GM21381 (cell line): ENCODE results near the gene VPS13D.

Experiments used
- ATAC-seq: cut with Tn5 transposase; IDR thresholded peaks from one replicate; pipeline ENCODE4 v1.9.1; 2021; ENCODE audit warnings: mild to moderate bottlenecking, moderate library complexity; ENCODE audit not compliant: unreplicated experiment

Gene VPS13D

GRCh38 chr1:12229835-12230548, at the start of gene VPS13D:
Gene VPS13D (plus strand): TSS chr1:12230030. CDS start chr1:12234267, 4,237 bp downstream.
- peak; percentile 79 for ATAC-seq

- ATAC-seq = no peak
Observed at GRCh38 chr1:12180315-12180714, 49.5 kb upstream of the VPS13D start.

- ATAC-seq = no peak
Observed at GRCh38 chr1:12180903-12181302, 48.9 kb upstream of the VPS13D start.

GRCh38 chr1:12181568-12181967, 48.3 kb upstream of the VPS13D start:
- no peak for ATAC-seq

- ATAC-seq = no peak
Observed at GRCh38 chr1:12182410-12182984, 47.3 kb upstream of the VPS13D start.

- no peak for ATAC-seq
Observed at GRCh38 chr1:12183095-12183794, 46.6 kb upstream of the VPS13D start.

GRCh38 chr1:12184008-12184681, 45.7 kb upstream of the VPS13D start:
- ATAC-seq = no peak

- ATAC-seq = no peak
Observed at GRCh38 chr1:12185036-12185917, 44.6 kb upstream of the VPS13D start.

GRCh38 chr1:12185918-12186678, 43.7 kb upstream of the VPS13D start:
- ATAC-seq = no peak

GRCh38 chr1:12186679-12186985, 43.2 kb upstream of the VPS13D start:
- no peak for ATAC-seq

GRCh38 chr1:12188115-12188514, 41.7 kb upstream of the VPS13D start:
- no peak for ATAC-seq

GRCh38 chr1:12188657-12189327, 41.0 kb upstream of the VPS13D start:
- no peak for ATAC-seq

- no peak for ATAC-seq
Observed at GRCh38 chr1:12189328-12189682, 40.5 kb upstream of the VPS13D start.

GRCh38 chr1:12191242-12192032, 38.4 kb upstream of the VPS13D start:
- ATAC-seq = no peak

GRCh38 chr1:12194666-12195216, 35.1 kb upstream of the VPS13D start:
- no peak for ATAC-seq

- no peak for ATAC-seq
Observed at GRCh38 chr1:12195416-12195815, 34.4 kb upstream of the VPS13D start.

GRCh38 chr1:12196641-12197482, 33.0 kb upstream of the VPS13D start:
- ATAC-seq = no peak

- ATAC-seq = no peak
Observed at GRCh38 chr1:12197483-12197880, 32.3 kb upstream of the VPS13D start.
